Measurements from ENCODE around the gene GIMAP5. TPM values are rescaled to one million over a fixed set of nuclear protein-coding genes. Genes with fewer than 3 reads are reported as not detected.

GIMAP5 gene
- total RNA-seq, result 10 to 100 TPM; 24.8 to 27.3 TPM
- 10 to 100 TPM; 47.9 to 60.6 TPM for polyA plus RNA-seq
- long read RNA-seq, donor 1, full-length matches to known transcripts, result 10 of 10 reads
- long read RNA-seq, donor 1, partial matches to known transcripts, result 0 of 10 reads
- long read RNA-seq, donor 1, other reads (novel, unspliced or antisense), result 0 of 10 reads
- long read RNA-seq, donor 2, partial matches to known transcripts, result 0 of 3 reads
- long read RNA-seq, donor 2, other reads (novel, unspliced or antisense), result 0 of 3 reads
- long read RNA-seq, donor 3, full-length matches to known transcripts, result 3 of 3 reads
- long read RNA-seq, donor 3, partial matches to known transcripts, result 0 of 3 reads
- long read RNA-seq, donor 3, other reads (novel, unspliced or antisense), result 0 of 3 reads
- long read RNA-seq, donor 4, partial matches to known transcripts, result 0 of 1 reads
- long read RNA-seq, donor 4, other reads (novel, unspliced or antisense), result 0 of 1 reads
- long read RNA-seq, donor 5, transcript GIMAP5-201 (3 exons, 2,291 nt), result major isoform, 7 of 7 reads
- long read RNA-seq, donor 5, partial matches to known transcripts, result 0 of 7 reads
- long read RNA-seq, donor 5, other reads (novel, unspliced or antisense), result 0 of 7 reads

DNA sequence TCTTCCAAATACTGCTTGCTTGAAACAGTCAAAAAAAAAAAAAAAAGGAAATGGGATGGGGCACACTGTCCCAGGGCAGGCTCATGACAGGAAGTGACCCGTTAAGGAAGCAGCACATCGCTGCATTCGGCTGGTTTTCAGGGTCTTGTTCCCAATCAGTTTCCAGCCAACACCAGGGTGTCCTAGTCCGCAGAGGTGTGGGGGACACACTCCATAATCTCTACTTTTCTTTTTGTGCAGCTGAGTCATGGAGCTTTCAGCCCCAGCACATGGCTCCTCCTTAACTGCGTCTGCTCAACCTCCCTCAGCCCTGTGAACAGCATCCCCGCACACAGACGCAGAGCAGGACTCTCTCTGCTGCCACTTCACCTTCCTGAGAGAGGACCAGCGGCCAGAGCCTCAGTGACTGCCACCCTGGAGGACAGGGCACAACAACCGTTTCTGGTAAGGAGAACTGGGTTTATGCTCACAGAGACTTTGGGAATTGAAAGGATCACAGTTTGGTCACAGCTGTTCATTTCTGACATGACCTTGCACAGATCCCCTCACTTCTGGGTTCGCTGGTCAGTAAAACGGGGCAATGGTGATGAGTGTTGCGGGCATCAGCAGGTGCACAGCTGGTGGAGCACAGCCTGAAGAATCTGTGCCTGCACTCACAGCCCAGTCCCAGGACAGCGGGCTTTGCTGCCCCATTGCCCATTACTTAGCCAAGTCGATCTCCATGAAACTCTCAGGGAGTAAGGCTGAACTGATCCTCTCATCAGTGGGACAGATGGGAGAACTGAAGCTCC, at the start of gene GIMAP5:
GIMAP5 (plus strand) TSS at position 154 of the 791 bp plus-strand sequence. CDS start 3,467 bp downstream, outside the sequence.
- Histone ChIP-seq H3K36me3 (ENCODE audit: control insufficient read depth in 4 of 4, insufficient read depth in 4 of 4, low read length in 4 of 4) (peaks cover 0 to 8% (median 0%) of the 10 kb centered on the region in 4 donors), H3K27ac (ENCODE audit: low read depth in 1 of 2, low read length in 1 of 2) (peak within 1 kb of the TSS; percentile 39 to 93), H3K9ac (ENCODE audit: insufficient read depth in 1 of 2, low read length in 2 of 2) (no peak within 1 kb of the TSS), H3K27me3 (ENCODE audit: control insufficient read depth in 3 of 3, insufficient read depth in 3 of 3, low read length in 2 of 3) (peaks cover 0 to 12% (median 2%) of the 10 kb centered on the region in 3 donors), H3K4me3 (peak within 1 kb of the TSS; percentile 62), H3K4me1 (ENCODE audit: control insufficient read depth in 5 of 5, insufficient read depth in 5 of 5, low read length in 5 of 5) (no peaks in the 10 kb centered on the region), H3K9me3 (ENCODE audit: control insufficient read depth in 4 of 4, insufficient read depth in 3 of 4, low read length in 3 of 4) (no peaks in the 10 kb centered on the region)
- TF ChIP-seq CTCF (IDR thresholded peaks at IDR 0.05; ENCODE audit: control extremely low read depth, extremely low read depth), result no peak
- DNase-seq, result peak in 2 of 3 donors; percentile 24 to 37
- peak; percentile 55 for ATAC-seq (ENCODE audit: insufficient read depth, low FRiP score)
- WGBS, 2 donors, result 20 to 26% methylated on average over 14 of the region's 14 CpGs

- Histone ChIP-seq H3K4me3 (no peak overlapping the region), H3K9ac (ENCODE audit: insufficient read depth in 1 of 2, low read length in 2 of 2) (no peak overlapping the region)
- ATAC-seq (ENCODE audit: insufficient read depth, low FRiP score), result no peak
These were observed 48.6 kb upstream of the GIMAP5 start for GRCh38 chr7:150688630-150689029.

DNA sequence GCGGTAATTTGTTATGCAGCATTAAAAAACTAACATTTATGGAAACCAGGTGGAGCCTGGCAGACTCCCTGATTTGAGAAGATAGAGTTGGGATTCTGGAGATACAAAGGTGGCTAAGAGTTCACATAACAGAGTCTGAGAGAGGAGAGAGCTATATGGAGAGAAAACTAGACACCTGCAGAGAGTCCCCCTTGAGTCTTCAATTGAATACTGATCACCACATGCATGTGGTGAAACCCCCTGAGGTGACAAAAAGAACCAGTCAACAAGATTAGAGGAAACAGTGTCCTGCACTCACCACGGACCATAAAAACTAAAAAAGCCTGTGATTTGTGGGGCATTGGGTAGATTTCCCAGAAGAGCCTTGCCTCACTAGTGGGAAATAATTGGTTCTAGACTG, 41.6 kb upstream of the GIMAP5 start:
- DNase-seq (no peak), ATAC-seq (ENCODE audit: insufficient read depth, low FRiP score) (no peak)
- Histone ChIP-seq H3K4me1 (ENCODE audit: control insufficient read depth in 5 of 5, insufficient read depth in 5 of 5, low read length in 5 of 5) (no peaks in the 10 kb centered on the region), H3K9me3 (ENCODE audit: control insufficient read depth in 4 of 4, insufficient read depth in 3 of 4, low read length in 3 of 4) (peaks cover 2 to 6% (median 5%) of the 10 kb centered on the region in 4 donors), H3K27me3 (ENCODE audit: control insufficient read depth in 3 of 3, insufficient read depth in 3 of 3, low read length in 2 of 3) (no peaks in the 10 kb centered on the region), H3K36me3 (ENCODE audit: control insufficient read depth in 4 of 4, insufficient read depth in 4 of 4, low read length in 4 of 4) (peaks cover 4 to 6% (median 5%) of the 10 kb centered on the region in 4 donors), H3K4me3 (no peak overlapping the region), H3K27ac (ENCODE audit: low read depth in 1 of 2, low read length in 1 of 2) (no peak overlapping the region), H3K9ac (ENCODE audit: insufficient read depth in 1 of 2, low read length in 2 of 2) (no peak overlapping the region)
- 65 to 81% methylated on average over 2 of the region's 2 CpGs for WGBS, 2 donors
- no peak for TF ChIP-seq CTCF (IDR thresholded peaks at IDR 0.05; ENCODE audit: control extremely low read depth, extremely low read depth)

More at GRCh38 chr7:150688630-150689029, 48.6 kb upstream of the GIMAP5 start:
- TF ChIP-seq CTCF (IDR thresholded peaks at IDR 0.05; ENCODE audit: control extremely low read depth, extremely low read depth), result no peak
- Histone ChIP-seq H3K36me3 (ENCODE audit: control insufficient read depth in 4 of 4, insufficient read depth in 4 of 4, low read length in 4 of 4) (peaks cover 5 to 11% (median 10%) of the 10 kb centered on the region in 4 donors), H3K27me3 (ENCODE audit: control insufficient read depth in 3 of 3, insufficient read depth in 3 of 3, low read length in 2 of 3) (no peaks in the 10 kb centered on the region), H3K27ac (ENCODE audit: low read depth in 1 of 2, low read length in 1 of 2) (peak overlapping the region in 1 of 2 donors; percentile 6), H3K9me3 (ENCODE audit: control insufficient read depth in 4 of 4, insufficient read depth in 3 of 4, low read length in 3 of 4) (peaks cover 0 to 12% (median 0%) of the 10 kb centered on the region in 4 donors), H3K4me1 (ENCODE audit: control insufficient read depth in 5 of 5, insufficient read depth in 5 of 5, low read length in 5 of 5) (peaks cover 0 to 10% (median 3%) of the 10 kb centered on the region in 5 donors)
- WGBS, 2 donors, result 96% methylated on average over 6 of the region's 6 CpGs
- no peak for DNase-seq
